Suprapubic skin (tissue), 4 donors: ENCODE data around the gene PIP5KL1. TPM values are rescaled to one million over a fixed set of nuclear protein-coding genes. Genes with fewer than 3 reads are reported as not detected.

Experiments
- DNase-seq, 2 donors: peaks; one replicate each; pipeline ENCODE4 v3.0.0-alpha.2; 2019; ENCODE audit warnings: low spot score in 2 of 2
- H3K27ac ChIP-seq: fragments of 200-600 bp; sonication (generic); one replicate; pipeline ENCODE4 v1.5.1; 2019
- H3K27me3 ChIP-seq: fragments of 200-600 bp; sonication (generic); one replicate; pipeline ENCODE4 v1.5.1; 2019
- H3K36me3 ChIP-seq: fragments of 200-600 bp; sonication (generic); one replicate; pipeline ENCODE4 v1.5.1; 2019
- H3K4me1 ChIP-seq: fragments of 200-600 bp; sonication (generic); one replicate; pipeline ENCODE4 v1.5.1; 2019
- H3K4me3 ChIP-seq: fragments of 200-600 bp; sonication (generic); one replicate; pipeline ENCODE4 v1.5.1; 2019; ENCODE audit warnings: mild to moderate bottlenecking
- H3K9me3 ChIP-seq: fragments of 200-600 bp; sonication (generic); one replicate; pipeline ENCODE4 v1.5.1; 2019
- EP300 ChIP-seq: sonication (generic); formaldehyde crosslinking; IDR thresholded peaks from one replicate; pipeline ENCODE4 v1.6.1; 2017; ENCODE audit warnings: antibody characterized with exemption
- POLR2A ChIP-seq, 2 donors: fragments of 450-650 bp; IDR thresholded peaks; one replicate each; pipeline ENCODE4 v1.6.1; 2017; ENCODE audit warnings: antibody characterized with exemption in 2 of 2, mild to moderate bottlenecking in 2 of 2, moderate library complexity in 2 of 2
- POLR2AphosphoS5 ChIP-seq, 3 donors: sonication (generic); formaldehyde crosslinking; IDR thresholded peaks; one replicate each; pipeline ENCODE4 v1.6.1; 2017; ENCODE audit warnings: antibody characterized with exemption in 3 of 3
- WGBS: methylation state at CpG from one replicate; pipeline ENCODE4 v1.1.5; 2018; 5-methylcytosine and 5-hydroxymethylcytosine counted together
- total RNA-seq, 4 donors: library from RNA; depleted of rRNA; stranded (reverse); fragments of >200 nt; gene quantifications; one replicate each; pipeline ENCODE4 v1.1.0, GENCODE V29; 2016
- TF ChIP-seq, protein P1 (sequence below), 2 donors: fragments of 200-600 bp in 1 of 2; fragments of 450-650 bp in 1 of 2; sonication (generic) in 1 of 2; IDR thresholded peaks; one replicate each; pipeline ENCODE4 v1.5.1; 2016 to 2019; ENCODE audit warnings: antibody characterized with exemption in 2 of 2, mild to moderate bottlenecking in 1 of 2, moderate library complexity in 1 of 2

Gene PIP5KL1
- total RNA-seq, 4 donors from 2014 or later, result 5.8 to 14.7 (median 9.2) TPM

GRCh38 chr9:127896395-127897192 is 34.0 kb downstream of the PIP5KL1 start:
- no peak for DNase-seq
- Histone ChIP-seq H3K9me3 (peaks cover 8% of the 10 kb centered on the region), H3K4me3 (peak overlapping the region; percentile 97), H3K27ac (peak overlapping the region; percentile 97), H3K36me3 (peaks cover 48% of the 10 kb centered on the region), H3K27me3 (no peaks in the 10 kb centered on the region), H3K4me1 (peaks cover 39% of the 10 kb centered on the region)
- WGBS, result 77% methylated on average over 10 of the region's 16 CpGs
- TF ChIP-seq POLR2AphosphoS5 (IDR thresholded peaks at IDR 0.05), result no peak
- no peak for TF ChIP-seq POLR2A (IDR thresholded peaks at IDR 0.05)
- TF ChIP-seq, protein P1, sequence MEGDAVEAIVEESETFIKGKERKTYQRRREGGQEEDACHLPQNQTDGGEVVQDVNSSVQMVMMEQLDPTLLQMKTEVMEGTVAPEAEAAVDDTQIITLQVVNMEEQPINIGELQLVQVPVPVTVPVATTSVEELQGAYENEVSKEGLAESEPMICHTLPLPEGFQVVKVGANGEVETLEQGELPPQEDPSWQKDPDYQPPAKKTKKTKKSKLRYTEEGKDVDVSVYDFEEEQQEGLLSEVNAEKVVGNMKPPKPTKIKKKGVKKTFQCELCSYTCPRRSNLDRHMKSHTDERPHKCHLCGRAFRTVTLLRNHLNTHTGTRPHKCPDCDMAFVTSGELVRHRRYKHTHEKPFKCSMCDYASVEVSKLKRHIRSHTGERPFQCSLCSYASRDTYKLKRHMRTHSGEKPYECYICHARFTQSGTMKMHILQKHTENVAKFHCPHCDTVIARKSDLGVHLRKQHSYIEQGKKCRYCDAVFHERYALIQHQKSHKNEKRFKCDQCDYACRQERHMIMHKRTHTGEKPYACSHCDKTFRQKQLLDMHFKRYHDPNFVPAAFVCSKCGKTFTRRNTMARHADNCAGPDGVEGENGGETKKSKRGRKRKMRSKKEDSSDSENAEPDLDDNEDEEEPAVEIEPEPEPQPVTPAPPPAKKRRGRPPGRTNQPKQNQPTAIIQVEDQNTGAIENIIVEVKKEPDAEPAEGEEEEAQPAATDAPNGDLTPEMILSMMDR (IDR thresholded peaks at IDR 0.05), result no peak
- no peak for TF ChIP-seq EP300

- Histone ChIP-seq H3K4me3 (no peak overlapping the region), H3K36me3 (peaks cover 54% of the 10 kb centered on the region), H3K9me3 (peaks cover 8% of the 10 kb centered on the region), H3K4me1 (peaks cover 39% of the 10 kb centered on the region), H3K27me3 (no peaks in the 10 kb centered on the region), H3K27ac (no peak overlapping the region)
- TF ChIP-seq EP300 (no peak), POLR2AphosphoS5 (IDR thresholded peaks at IDR 0.05) (no peak), POLR2A (IDR thresholded peaks at IDR 0.05) (no peak)
- TF ChIP-seq, protein P1 (IDR thresholded peaks at IDR 0.05), result no peak
- 99% methylated on average over 8 of the region's 8 CpGs for WGBS
- DNase-seq, result no peak
These were observed 34.8 kb downstream of the PIP5KL1 start for GRCh38 chr9:127895811-127896210.

- no peaks in the 10 kb centered on the region for H3K27me3 ChIP-seq
- no peak for DNase-seq
- peaks cover 25% of the 10 kb centered on the region for H3K4me1 ChIP-seq
- TF ChIP-seq EP300, result no peak
- H3K36me3 ChIP-seq, result peaks cover 74% of the 10 kb centered on the region
- H3K4me3 ChIP-seq, result no peak overlapping the region
- H3K9me3 ChIP-seq, result peaks cover 8% of the 10 kb centered on the region
- 98% methylated on average over 4 of the region's 4 CpGs for WGBS
- H3K27ac ChIP-seq, result no peak overlapping the region
These were observed 37.2 kb downstream of the PIP5KL1 start for GRCh38 chr9:127893392-127893791.

- no peak overlapping the region for H3K27ac ChIP-seq
- WGBS, result 97% methylated on average over 6 of the region's 6 CpGs
- H3K4me1 ChIP-seq, result peaks cover 20% of the 10 kb centered on the region
- no peak overlapping the region for H3K4me3 ChIP-seq
- no peak for DNase-seq
- TF ChIP-seq POLR2A (IDR thresholded peaks at IDR 0.05), result no peak
- TF ChIP-seq POLR2AphosphoS5 (IDR thresholded peaks at IDR 0.05), result no peak
- TF ChIP-seq, protein P1 (IDR thresholded peaks at IDR 0.05), result no peak
- TF ChIP-seq EP300, result no peak
- no peaks in the 10 kb centered on the region for H3K27me3 ChIP-seq
- peaks cover 8% of the 10 kb centered on the region for H3K9me3 ChIP-seq
- H3K36me3 ChIP-seq, result peaks cover 79% of the 10 kb centered on the region
These were observed 37.7 kb downstream of the PIP5KL1 start for GRCh38 chr9:127892831-127893230.

GRCh38 chr9:127890053-127890452 is 40.5 kb downstream of the PIP5KL1 start:
- Histone ChIP-seq H3K27me3 (no peaks in the 10 kb centered on the region), H3K27ac (no peak overlapping the region), H3K4me1 (peaks cover 1% of the 10 kb centered on the region), H3K9me3 (peaks cover 8% of the 10 kb centered on the region), H3K36me3 (peaks cover 92% of the 10 kb centered on the region), H3K4me3 (no peak overlapping the region)
- no peak for DNase-seq
- no peak for TF ChIP-seq POLR2A (IDR thresholded peaks at IDR 0.05)
- TF ChIP-seq, protein P1 (IDR thresholded peaks at IDR 0.05), result no peak
- no peak for TF ChIP-seq EP300
- TF ChIP-seq POLR2AphosphoS5 (IDR thresholded peaks at IDR 0.05), result no peak
- WGBS, result 89% methylated on average over 3 of the region's 3 CpGs
